Heart left ventricle (tissue), 16 donors: ENCODE data around the gene GRIP2. TPM values are rescaled to one million over a fixed set of nuclear protein-coding genes. Genes with fewer than 3 reads are reported as not detected.

ENCODE experiments used
- ATAC-seq, 4 donors: fragments of 200-7000 bp; cut with Tn5 transposase; one replicate each; pipeline ENCODE4 v1.9.1; 2020 to 2022; ENCODE audit warnings: moderate library complexity in 4 of 4, mild to moderate bottlenecking in 3 of 4, moderate number of reproducible peaks in 1 of 4
- DNase-seq, 5 donors: peaks; one replicate each; pipeline ENCODE4 v3.0.0-alpha.2; 2020
- H3K27ac ChIP-seq, 12 donors: fragments of 200-600 bp; sonication (generic) in 4 of 12; one replicate each; pipeline versions ENCODE4 v1.5.0 to v1.8.0; 2016 to 2022; ENCODE audit warnings: mild to moderate bottlenecking in 2 of 12
- H3K27me3 ChIP-seq, 9 donors: fragments of 200-600 bp; sonication (generic) in 2 of 9; one replicate each; pipeline versions ENCODE4 v1.5.1 to v1.8.0; 2016 to 2022; ENCODE audit warnings: mild to moderate bottlenecking in 3 of 9
- H3K36me3 ChIP-seq, 9 donors: fragments of 200-600 bp; sonication (generic) in 2 of 9; one replicate each; pipeline versions ENCODE4 v1.5.0 to v1.8.0; 2018 to 2022; ENCODE audit warnings: mild to moderate bottlenecking in 2 of 9
- H3K4me1 ChIP-seq, 12 donors: fragments of 200-600 bp; sonication (generic) in 4 of 12; one replicate each; pipeline versions ENCODE4 v1.5.0 to v1.8.0; 2016 to 2022; ENCODE audit warnings: mild to moderate bottlenecking in 3 of 12
- H3K4me3 ChIP-seq, 12 donors: fragments of 200-600 bp; sonication (generic) in 4 of 12; one replicate each; pipeline versions ENCODE4 v1.5.0 to v1.8.0; 2017 to 2022; ENCODE audit warnings: mild to moderate bottlenecking in 9 of 12, moderate library complexity in 4 of 12
- H3K9me3 ChIP-seq, 12 donors: fragments of 200-600 bp; sonication (generic) in 4 of 12; one replicate each; pipeline versions ENCODE4 v1.5.0 to v1.8.0; 2016 to 2022; ENCODE audit warnings: mild to moderate bottlenecking in 1 of 12
- CTCF ChIP-seq, 12 donors: fragments of 200-600 bp; sonication (generic) in 4 of 12; IDR thresholded peaks; one replicate each; pipeline versions ENCODE4 v1.5.0 to v1.8.0; 2018 to 2022; ENCODE audit warnings: antibody characterized with exemption in 12 of 12, mild to moderate bottlenecking in 5 of 12
- POLR2A ChIP-seq, 2 donors: fragments of 450-650 bp; IDR thresholded peaks; one replicate each; pipeline ENCODE4 v1.6.1; 2017; ENCODE audit warnings: antibody characterized with exemption in 2 of 2, mild to moderate bottlenecking in 2 of 2, moderate library complexity in 2 of 2
- WGBS, 4 donors: extraction: QIAGEN DNeasy Blood & Tissue Kit in 2 of 4; methylation state at CpG; one replicate each; pipeline versions ENCODE4 v1.1.5 to v1.1.7; 2013 to 2018; 5-methylcytosine and 5-hydroxymethylcytosine counted together
- intact Hi-C, 10 donors: fragments of 100-400 bp; cut with DNase I; formaldehyde crosslinking; loops; one replicate each; pipeline versions ENCODE4 v1.11.1 to v1.14.2; 2022
- polyA plus RNA-seq, 2 donors: library from polyadenylated mRNA; stranded (reverse); fragments of 200-250 nt; gene quantifications; one replicate each; pipeline ENCODE4 v1.2.3, GENCODE V29; 2013
- total RNA-seq, 9 donors: library from RNA; depleted of rRNA in 2 of 9; stranded (reverse); fragments of >200 nt in 2 of 9; fragmentation: NEBNext Ultra II Directional in 3 of 9; extraction: Animal tissue kit (Norgen Biotek cat#: 25700) in 3 of 9; gene quantifications; one replicate each; pipeline versions ENCODE4 v1.1.0 to v1.2.4, GENCODE V29; 2016 to 2023
- donor health status: ischemic (EF 13 %, LVEDD 7.1; RV severe dilation, severe dysfunction).
- donor health status: healthy with polysubstance abuse.
- donor health status: DM: no; HTN: yes; CAD: no.
- donor health status: DM: no; HTN: no; CAD: no.
- donor health status: ischemic (EF 25% LVEDD 6.9; RV normal size, moderate dysfunction).
- donor health status: ischemic (EF 25% LVEDD 5.7; RV mildly dilated, moderate dysfunction).
- donor health status: healthy.
- donor health status: DM: yes; HTN: yes; CAD: no.
- donor health status: ischemic (EF 35%, LVEDD 5.7; RV mildly dilated, moderate dysfunction).
- donor health status: nonischemic (EF 11% LVEDD 7.7; RV severe dilation, severe dysfunction).
- donor health status: DM: yes; HTN: yes; CAD: no.
- donor health status: PGD.
- donor health status: ischemic (EF 29% LVEDD 5.4; RV normal size, mild dysfunction).
- donor health status: nonischemic (EF 23%, LVEDD 6.1; RV moderate dilation, normal function).

The GRIP2 gene
- total and polyA plus RNA-seq, 11 donors: 5.8 to 56.7 (median 28.7) TPM

GRCh38 chr3:14497321-14497720 lies 42.8 kb downstream of the GRIP2 start:
- intact Hi-C loops: no loop called here
- H3K4me3 ChIP-seq: no peak overlapping the region
- peaks cover 0 to 28% (median 5%) of the 10 kb centered on the region in 12 donors for H3K9me3 ChIP-seq
- WGBS, 4 donors: 65 to 75% (median 67%) methylated on average over 10 of the region's 10 CpGs
- no peaks in the 10 kb centered on the region for H3K27me3 ChIP-seq
- H3K36me3 ChIP-seq: peaks cover 0 to 97% (median 33%) of the 10 kb centered on the region in 9 donors
- TF ChIP-seq CTCF (IDR thresholded peaks at IDR 0.05) (no peak), POLR2A (IDR thresholded peaks at IDR 0.05) (no peak)
- ATAC-seq (no peak), DNase-seq (peak in 2 of 5 donors; percentile 5 to 51)
- no peak overlapping the region for H3K27ac ChIP-seq
- no peaks in the 10 kb centered on the region for H3K4me1 ChIP-seq

DNA sequence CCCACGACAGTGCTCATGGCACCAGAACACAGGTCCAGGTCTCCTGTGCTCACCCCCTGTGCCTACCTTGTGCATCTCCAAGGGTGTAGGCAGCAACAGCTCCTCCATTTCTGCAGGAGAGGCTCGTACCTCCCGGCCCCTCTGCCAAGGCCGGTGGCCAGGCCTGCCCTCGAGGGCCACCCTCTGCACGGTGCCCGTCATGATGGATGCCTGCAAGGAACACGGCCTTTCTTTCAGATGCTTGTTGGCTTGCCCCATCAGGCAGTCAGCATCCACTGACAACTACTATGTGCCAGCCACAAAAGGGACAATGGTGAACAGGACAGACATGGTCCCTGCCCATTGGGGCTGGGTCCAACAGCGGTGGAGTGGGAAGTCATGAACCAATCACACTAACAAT lies 43.8 kb downstream of the GRIP2 start:
- Histone ChIP-seq H3K4me3 (no peak overlapping the region), H3K9me3 (peaks cover 0 to 19% (median 0%) of the 10 kb centered on the region in 12 donors), H3K27ac (no peak overlapping the region), H3K27me3 (no peaks in the 10 kb centered on the region), H3K36me3 (peaks cover 0 to 88% (median 34%) of the 10 kb centered on the region in 9 donors), H3K4me1 (no peaks in the 10 kb centered on the region)
- no peak for ATAC-seq
- peak in 2 of 5 donors; percentile 13 to 31 for DNase-seq
- 93 to 100% (median 94%) methylated on average over 9 of the region's 9 CpGs for WGBS, 4 donors
- TF ChIP-seq CTCF (IDR thresholded peaks at IDR 0.05): no peak
- no peak for TF ChIP-seq POLR2A (IDR thresholded peaks at IDR 0.05)
- intact Hi-C loops: no loop called here

DNA sequence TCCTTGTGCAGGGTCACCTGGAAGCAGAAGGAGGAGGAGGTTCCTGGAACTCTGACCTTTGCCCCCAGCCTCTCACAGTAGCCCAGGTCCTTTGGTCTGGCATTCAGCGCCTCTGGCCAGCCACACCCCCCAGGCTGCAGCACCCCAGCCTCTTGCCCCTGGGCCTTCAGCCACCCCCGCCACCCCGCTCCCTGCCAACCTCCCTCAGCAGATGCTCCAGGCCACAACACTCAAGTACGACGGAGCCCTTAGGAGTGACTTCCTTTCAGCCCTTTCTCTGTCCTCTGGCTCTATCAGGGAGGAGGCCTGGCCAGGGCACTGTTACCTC lies 45.2 kb downstream of the GRIP2 start:
- TF ChIP-seq POLR2A (IDR thresholded peaks at IDR 0.05) (no peak), CTCF (IDR thresholded peaks at IDR 0.05) (no peak)
- Histone ChIP-seq H3K9me3 (peaks cover 0 to 6% (median 0%) of the 10 kb centered on the region in 12 donors), H3K27ac (no peak overlapping the region), H3K36me3 (peaks cover 0 to 79% (median 36%) of the 10 kb centered on the region in 9 donors), H3K27me3 (no peaks in the 10 kb centered on the region), H3K4me1 (no peaks in the 10 kb centered on the region), H3K4me3 (no peak overlapping the region)
- peak in 1 of 5 donors; percentile 19 for DNase-seq
- intact Hi-C loops: no loop called here
- ATAC-seq: no peak
- WGBS, 4 donors: 62 to 84% (median 78%) methylated on average over 4 to 5 of the region's 5 CpGs

GRCh38 chr3:14494279-14494972 lies 45.7 kb downstream of the GRIP2 start:
- DNase-seq: no peak
- TF ChIP-seq CTCF (IDR thresholded peaks at IDR 0.05): no peak
- TF ChIP-seq POLR2A (IDR thresholded peaks at IDR 0.05): no peak
- no peaks in the 10 kb centered on the region for H3K27me3 ChIP-seq
- H3K27ac ChIP-seq: no peak overlapping the region
- intact Hi-C loops: no loop called here
- H3K4me1 ChIP-seq: no peaks in the 10 kb centered on the region
- no peak overlapping the region for H3K4me3 ChIP-seq
- H3K9me3 ChIP-seq: peaks cover 0 to under 1% (median 0%) of the 10 kb centered on the region in 12 donors
- peaks cover 0 to 74% (median 39%) of the 10 kb centered on the region in 9 donors for H3K36me3 ChIP-seq
- 74 to 87% (median 81%) methylated on average over 13 to 17 of the region's 17 CpGs for WGBS, 4 donors
- ATAC-seq: no peak
